Loucy (cell line): ENCODE data around the gene TESK1.

Source experiments
- H2AFZ ChIP-seq: fragments of 200-600 bp; sonication (generic); 2 replicates; pipeline ENCODE4 v1.6.0; 2016; ENCODE audit warnings: antibody characterized with exemption, mild to moderate bottlenecking, low read length, moderate library complexity
- H3F3A ChIP-seq: fragments of 200-600 bp; 2 replicates; pipeline ENCODE4 v1.6.0; 2016; ENCODE audit warnings: antibody characterized with exemption, low read depth, mild to moderate bottlenecking
- H3K27me3 ChIP-seq: fragments of 200-600 bp; sonication (generic); 2 replicates; pipeline ENCODE4 v1.6.1; 2014; ENCODE audit warnings: low read length, mild to moderate bottlenecking; ENCODE audit not compliant: insufficient read depth, poor library complexity, severe bottlenecking
- H3K36me3 ChIP-seq: fragments of 200-600 bp; sonication (generic); 2 replicates; pipeline ENCODE4 v1.6.1; 2016; ENCODE audit warnings: low read length; ENCODE audit not compliant: insufficient read depth
- H3K4me1 ChIP-seq: fragments of 200-600 bp; sonication (generic); 2 replicates; pipeline ENCODE4 v1.5.1; 2014; ENCODE audit warnings: low read length, mild to moderate bottlenecking; ENCODE audit not compliant: insufficient read depth, poor library complexity, severe bottlenecking
- H3K4me2 ChIP-seq: fragments of 200-600 bp; sonication (generic); 2 replicates; pipeline ENCODE4 v1.6.0; 2014; ENCODE audit warnings: antibody characterized with exemption, low read length, low read depth, mild to moderate bottlenecking; ENCODE audit not compliant: poor library complexity, severe bottlenecking
- H3K4me3 ChIP-seq: fragments of 200-600 bp; sonication (generic); 2 replicates; pipeline ENCODE4 v1.5.1; 2014; ENCODE audit warnings: low read length, mild to moderate bottlenecking, mixed read lengths; ENCODE audit not compliant: poor library complexity, severe bottlenecking
- H3K79me2 ChIP-seq: fragments of 200-600 bp; sonication (generic); 2 replicates; pipeline ENCODE4 v1.6.1; 2014; ENCODE audit warnings: low read length; ENCODE audit not compliant: insufficient read depth
- H3K9ac ChIP-seq: fragments of 200-600 bp; sonication (generic); 2 replicates; pipeline ENCODE4 v1.6.0; 2014; ENCODE audit warnings: mild to moderate bottlenecking, low read depth, low read length, moderate library complexity; ENCODE audit not compliant: poor library complexity, severe bottlenecking
- H3K9me2 ChIP-seq: fragments of 200-600 bp; sonication (generic); replicated peaks from 2 replicates; pipeline ENCODE4 v1.6.1; 2016; ENCODE audit warnings: low read depth, low read length, mixed read lengths
- H3K9me3 ChIP-seq: fragments of 200-600 bp; sonication (generic); 2 replicates; pipeline ENCODE4 v1.6.1; 2014; ENCODE audit warnings: mild to moderate bottlenecking, antibody characterized with exemption, low read length, low read depth; ENCODE audit not compliant: insufficient read depth
- H4K20me1 ChIP-seq: fragments of 200-600 bp; sonication (generic); 2 replicates; pipeline ENCODE4 v1.6.0; 2014; ENCODE audit warnings: antibody characterized with exemption, low read length, mild to moderate bottlenecking; ENCODE audit not compliant: insufficient read depth, poor library complexity, severe bottlenecking
- EZH2phosphoT487 ChIP-seq: fragments of 200-600 bp; IDR thresholded peaks from 2 replicates; pipeline ENCODE4 v1.6.1; 2018; ENCODE audit warnings: antibody characterized with exemption, mild to moderate bottlenecking, moderate library complexity, borderline replicate concordance
- TF ChIP-seq, protein P1 (sequence below): fragments of 200-600 bp; sonication (generic); conservative IDR thresholded peaks from 2 replicates; pipeline ENCODE4 v1.5.1; 2014; ENCODE audit warnings: mild to moderate bottlenecking, antibody characterized with exemption, low read length

Gene TESK1

DNA sequence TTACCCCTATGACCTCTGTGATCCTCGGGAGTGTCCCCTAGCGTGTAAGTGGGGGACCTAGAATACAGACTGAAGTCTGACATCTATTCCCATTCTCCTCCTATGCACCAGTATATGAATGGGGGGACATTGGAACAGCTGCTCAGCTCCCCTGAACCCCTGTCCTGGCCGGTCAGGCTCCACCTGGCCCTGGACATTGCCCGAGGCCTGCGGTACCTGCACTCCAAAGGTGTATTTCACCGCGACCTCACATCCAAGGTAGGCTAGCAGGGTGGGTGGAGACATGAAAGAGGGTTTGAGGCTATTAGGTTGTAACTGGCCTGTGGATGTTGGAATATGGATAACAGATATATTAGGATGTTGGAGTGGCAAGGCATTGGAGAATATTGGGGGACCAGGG is 1.7 kb downstream of the TESK1 start:
- H3K36me3 ChIP-seq: peaks cover 11% of the 10 kb centered on the region; the same call in 1 of the 2 replicates
- H3K27me3 ChIP-seq: no peaks in the 10 kb centered on the region
- no peaks in the 10 kb centered on the region for H3F3A ChIP-seq
- peaks cover 45% of the 10 kb centered on the region for H3K79me2 ChIP-seq
- TF ChIP-seq EZH2phosphoT487: no peak
- TF ChIP-seq, protein P1, sequence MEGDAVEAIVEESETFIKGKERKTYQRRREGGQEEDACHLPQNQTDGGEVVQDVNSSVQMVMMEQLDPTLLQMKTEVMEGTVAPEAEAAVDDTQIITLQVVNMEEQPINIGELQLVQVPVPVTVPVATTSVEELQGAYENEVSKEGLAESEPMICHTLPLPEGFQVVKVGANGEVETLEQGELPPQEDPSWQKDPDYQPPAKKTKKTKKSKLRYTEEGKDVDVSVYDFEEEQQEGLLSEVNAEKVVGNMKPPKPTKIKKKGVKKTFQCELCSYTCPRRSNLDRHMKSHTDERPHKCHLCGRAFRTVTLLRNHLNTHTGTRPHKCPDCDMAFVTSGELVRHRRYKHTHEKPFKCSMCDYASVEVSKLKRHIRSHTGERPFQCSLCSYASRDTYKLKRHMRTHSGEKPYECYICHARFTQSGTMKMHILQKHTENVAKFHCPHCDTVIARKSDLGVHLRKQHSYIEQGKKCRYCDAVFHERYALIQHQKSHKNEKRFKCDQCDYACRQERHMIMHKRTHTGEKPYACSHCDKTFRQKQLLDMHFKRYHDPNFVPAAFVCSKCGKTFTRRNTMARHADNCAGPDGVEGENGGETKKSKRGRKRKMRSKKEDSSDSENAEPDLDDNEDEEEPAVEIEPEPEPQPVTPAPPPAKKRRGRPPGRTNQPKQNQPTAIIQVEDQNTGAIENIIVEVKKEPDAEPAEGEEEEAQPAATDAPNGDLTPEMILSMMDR: no peak
- H3K9ac ChIP-seq: peak overlapping the region; percentile 79
- H3K4me3 ChIP-seq: peak overlapping the region; percentile 82
- H3K9me2 ChIP-seq: no peaks in the 10 kb centered on the region
- no peak overlapping the region for H2AFZ ChIP-seq
- peaks cover 38% of the 10 kb centered on the region for H3K4me1 ChIP-seq
- peaks cover 19% of the 10 kb centered on the region for H4K20me1 ChIP-seq
- no peaks in the 10 kb centered on the region for H3K9me3 ChIP-seq
- peak overlapping the region; percentile 83 for H3K4me2 ChIP-seq

DNA sequence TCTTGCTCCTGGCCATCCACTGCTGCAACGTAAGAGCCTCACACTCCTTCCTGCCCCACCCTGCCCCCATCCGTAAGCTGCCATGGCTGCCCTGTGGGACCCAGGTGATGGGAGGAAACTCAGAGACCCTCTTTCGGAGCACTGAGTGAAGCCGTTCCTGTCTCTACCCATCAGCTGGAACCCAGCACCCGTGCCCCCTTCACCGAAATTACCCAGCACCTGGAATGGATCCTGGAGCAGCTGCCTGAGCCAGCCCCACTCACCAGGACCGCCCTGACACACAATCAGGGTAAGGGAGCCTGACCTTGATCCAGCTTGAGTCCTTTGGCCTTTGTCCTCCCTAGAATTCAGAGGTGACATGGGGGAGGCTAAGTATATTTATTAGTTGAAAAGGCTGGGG is 3.2 kb downstream of the TESK1 start:
- Histone ChIP-seq H3K4me3 (no peak overlapping the region), H3K9ac (no peak overlapping the region), H3K4me1 (peaks cover 30% of the 10 kb centered on the region), H3K36me3 (peaks cover 11% of the 10 kb centered on the region; the same call in 1 of the 2 replicates), H3K9me3 (no peaks in the 10 kb centered on the region), H3K9me2 (no peaks in the 10 kb centered on the region), H2AFZ (no peak overlapping the region), H4K20me1 (peaks cover 19% of the 10 kb centered on the region), H3K79me2 (peaks cover 32% of the 10 kb centered on the region), H3F3A (no peaks in the 10 kb centered on the region), H3K4me2 (no peak overlapping the region), H3K27me3 (no peaks in the 10 kb centered on the region)
- TF ChIP-seq EZH2phosphoT487: no peak

DNA sequence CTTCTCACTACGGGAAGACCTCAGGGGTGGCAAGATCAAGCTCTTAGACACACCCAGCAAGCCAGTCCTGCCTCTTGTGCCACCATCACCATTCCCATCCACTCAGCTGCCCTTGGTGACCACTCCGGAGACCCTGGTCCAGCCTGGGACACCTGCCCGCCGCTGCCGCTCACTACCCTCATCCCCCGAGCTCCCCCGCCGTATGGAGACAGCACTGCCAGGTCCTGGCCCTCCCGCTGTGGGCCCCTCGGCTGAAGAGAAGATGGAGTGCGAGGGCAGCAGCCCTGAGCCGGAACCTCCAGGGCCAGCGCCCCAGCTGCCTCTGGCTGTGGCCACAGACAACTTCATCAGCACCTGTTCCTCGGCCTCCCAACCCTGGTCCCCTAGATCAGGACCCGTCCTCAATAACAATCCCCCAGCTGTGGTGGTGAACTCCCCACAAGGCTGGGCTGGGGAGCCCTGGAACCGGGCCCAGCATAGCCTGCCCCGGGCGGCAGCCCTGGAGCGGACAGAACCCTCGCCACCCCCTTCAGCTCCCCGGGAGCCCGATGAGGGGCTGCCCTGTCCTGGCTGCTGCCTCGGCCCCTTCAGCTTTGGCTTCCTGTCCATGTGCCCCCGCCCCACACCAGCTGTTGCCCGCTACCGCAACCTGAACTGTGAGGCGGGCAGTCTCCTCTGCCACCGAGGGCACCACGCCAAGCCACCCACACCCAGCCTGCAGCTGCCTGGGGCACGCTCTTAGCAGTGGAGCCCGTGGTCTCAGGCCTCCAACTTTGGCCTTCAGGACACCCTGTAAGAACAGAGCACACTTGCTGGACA is 4.1 kb downstream of the TESK1 start:
- no peaks in the 10 kb centered on the region for H3K9me3 ChIP-seq
- no peak overlapping the region for H2AFZ ChIP-seq
- H3K4me1 ChIP-seq: peaks cover 25% of the 10 kb centered on the region
- H4K20me1 ChIP-seq: peaks cover 19% of the 10 kb centered on the region
- H3K9me2 ChIP-seq: no peaks in the 10 kb centered on the region
- no peak overlapping the region for H3K4me3 ChIP-seq
- TF ChIP-seq EZH2phosphoT487: no peak
- TF ChIP-seq, protein P1: no peak
- H3K79me2 ChIP-seq: peaks cover 29% of the 10 kb centered on the region
- no peaks in the 10 kb centered on the region for H3K27me3 ChIP-seq
- H3K36me3 ChIP-seq: peaks cover 11% of the 10 kb centered on the region; the same call in 1 of the 2 replicates
- no peak overlapping the region for H3K4me2 ChIP-seq
- H3K9ac ChIP-seq: no peak overlapping the region
- no peaks in the 10 kb centered on the region for H3F3A ChIP-seq
